HG03521 (cell line): ENCODE measurements around the gene NUF2.

Source experiments
- ATAC-seq: cut with Tn5 transposase; IDR thresholded peaks from one replicate; pipeline ENCODE4 v1.9.1; 2021; ENCODE audit warnings: mild to moderate bottlenecking, moderate library complexity; ENCODE audit not compliant: unreplicated experiment

Gene NUF2

DNA sequence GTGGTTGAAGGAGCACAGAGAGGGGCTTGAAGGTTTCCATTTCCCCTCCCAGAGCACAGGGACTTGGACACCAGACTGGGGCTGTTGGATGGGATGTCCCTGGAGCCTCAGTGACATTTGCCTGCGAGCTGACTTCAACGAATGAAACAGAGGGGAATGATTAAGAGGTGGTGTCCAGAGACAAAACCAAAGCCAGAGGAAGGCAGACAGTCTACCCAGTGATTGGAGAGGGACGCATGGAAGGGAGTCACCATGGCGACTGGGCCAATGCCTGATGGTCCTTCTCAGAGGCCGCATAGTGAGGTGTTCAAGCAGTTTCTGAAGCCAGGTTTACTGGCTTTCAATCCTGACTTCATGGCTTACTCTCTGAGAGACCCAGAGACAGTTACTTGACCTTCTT lies 77.2 kb downstream of the NUF2 start:
- no peak for ATAC-seq

- no peak for ATAC-seq
Measured at GRCh38 chr1:163399976-163400601, 78.3 kb downstream of the NUF2 start.

DNA sequence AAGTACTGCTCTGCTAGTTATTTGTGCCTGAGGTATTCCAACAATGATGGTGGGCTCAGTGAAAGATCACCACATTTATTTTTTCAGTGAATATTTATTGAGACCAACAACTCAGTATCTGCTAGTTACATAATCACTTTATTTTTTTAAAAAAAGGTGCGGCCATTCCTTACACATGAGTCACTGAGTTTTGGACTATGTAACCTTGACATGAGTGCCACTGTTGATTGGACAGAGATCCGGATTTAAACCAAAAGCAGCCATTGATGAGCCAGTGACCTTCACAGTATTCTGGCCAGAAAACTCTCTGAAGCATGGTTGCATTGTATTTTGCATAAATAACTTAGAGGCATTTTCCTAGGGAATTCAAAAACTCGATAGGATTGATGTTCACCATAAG lies 79.5 kb downstream of the NUF2 start:
- no peak for ATAC-seq
